Memory B cell (primary cell): ENCODE measurements around the gene ANP32B.
A peak's percentile ranks its signal among the peaks of the same experiment; 100 is the strongest.
"Not testable (repeated sequence)": the region's sequence is repeated elsewhere in the genome, so short reads cannot be mapped to it uniquely, and the experiment has no call there.

Experiments used
- ATAC-seq: fragments of 150-1000 bp; cut with Tn5 transposase; 2 replicates; pipeline ENCODE4 v1.10.0; 2021; ENCODE audit warnings: low read depth, mild to moderate bottlenecking, moderate library complexity
- DNase-seq, 2 donors: peaks; one replicate each; pipeline ENCODE4 v3.0.0; 2022; ENCODE audit warnings: low spot score in 2 of 2
- H3K27ac Mint-ChIP-seq: one replicate; pipeline ENCODE4 v1.8.0; 2022; ENCODE audit warnings: mild to moderate bottlenecking, moderate library complexity, mixed read lengths
- H3K27me3 Mint-ChIP-seq: one replicate; pipeline ENCODE4 v1.8.0; 2022; ENCODE audit warnings: mixed read lengths
- H3K36me3 Mint-ChIP-seq: one replicate; pipeline ENCODE4 v1.8.0; 2022; ENCODE audit warnings: mild to moderate bottlenecking, mixed read lengths
- H3K4me1 Mint-ChIP-seq: one replicate; pipeline ENCODE4 v1.8.0; 2022; ENCODE audit warnings: mixed read lengths
- H3K4me3 Mint-ChIP-seq: one replicate; pipeline ENCODE4 v1.8.0; 2022; ENCODE audit warnings: mild to moderate bottlenecking, moderate library complexity, mixed read lengths
- H3K9me3 Mint-ChIP-seq: one replicate; pipeline ENCODE4 v1.8.0; 2022; ENCODE audit warnings: mixed read lengths

ANP32B gene

DNA sequence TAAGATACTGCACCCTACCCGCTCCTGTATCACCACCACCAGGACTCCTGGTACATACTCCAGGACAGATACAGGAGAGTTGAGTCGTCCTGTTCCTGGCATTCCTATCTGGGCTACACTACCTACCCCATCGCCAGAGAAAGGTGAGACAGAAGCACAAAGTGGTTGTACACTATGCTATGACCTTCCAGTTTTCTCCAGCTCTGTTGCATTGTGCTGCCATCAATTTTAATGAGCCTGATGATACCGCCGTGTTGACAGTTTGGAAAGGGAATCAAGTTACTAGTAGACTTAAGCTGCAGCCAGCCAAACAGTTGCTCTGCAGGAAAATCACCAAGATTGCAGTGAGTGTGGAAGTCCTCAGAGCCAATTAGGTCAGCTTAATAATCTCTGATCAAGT lies 35.2 kb downstream of the ANP32B start:
- H3K27me3 Mint-ChIP-seq, result no peaks in the 10 kb centered on the region
- ATAC-seq, result no peak
- no peak overlapping the region for H3K27ac Mint-ChIP-seq
- no peak for DNase-seq
- H3K4me3 Mint-ChIP-seq, result no peak overlapping the region
- no peaks in the 10 kb centered on the region for H3K9me3 Mint-ChIP-seq
- peaks cover 2% of the 10 kb centered on the region for H3K4me1 Mint-ChIP-seq
- peaks cover 28% of the 10 kb centered on the region for H3K36me3 Mint-ChIP-seq

- H3K9me3 Mint-ChIP-seq, result no peaks in the 10 kb centered on the region
- peaks cover 27% of the 10 kb centered on the region for H3K36me3 Mint-ChIP-seq
- peaks cover 2% of the 10 kb centered on the region for H3K4me1 Mint-ChIP-seq
- no peak for ATAC-seq
- no peak for DNase-seq
- no peak overlapping the region for H3K27ac Mint-ChIP-seq
- H3K4me3 Mint-ChIP-seq, result no peak overlapping the region
- no peaks in the 10 kb centered on the region for H3K27me3 Mint-ChIP-seq
Measured at GRCh38 chr9:98019098-98019497, 36.0 kb downstream of the ANP32B start.

DNA sequence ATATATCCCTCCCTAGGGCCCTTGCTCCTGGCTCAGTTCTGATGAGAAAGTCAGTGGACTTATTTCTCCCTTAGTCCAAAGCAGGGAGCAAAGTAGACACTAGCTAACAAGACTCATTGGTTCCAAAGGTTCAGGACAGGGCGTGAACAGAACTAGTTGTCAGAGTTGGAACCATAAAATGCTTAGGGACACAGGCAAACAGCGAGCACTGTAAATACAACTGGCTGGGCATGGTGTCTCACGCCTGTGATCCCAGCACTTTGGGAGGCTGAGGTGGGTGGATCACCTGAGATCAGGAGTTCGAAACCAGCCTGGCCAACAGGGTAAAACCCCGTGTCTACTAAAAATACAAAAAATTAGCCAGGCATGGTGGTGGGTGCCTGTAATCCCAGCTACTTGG lies 36.7 kb downstream of the ANP32B start:
- not testable (repeated sequence) for H3K4me1 Mint-ChIP-seq, H3K27ac Mint-ChIP-seq, ATAC-seq, H3K4me3 Mint-ChIP-seq, H3K9me3 Mint-ChIP-seq, DNase-seq, H3K27me3 Mint-ChIP-seq
- peaks cover 28% of the 10 kb centered on the region for H3K36me3 Mint-ChIP-seq

GRCh38 chr9:98020476-98021145 lies 37.5 kb downstream of the ANP32B start:
- peaks cover 3% of the 10 kb centered on the region for H3K27me3 Mint-ChIP-seq
- DNase-seq (no peak), ATAC-seq (no peak)
- H3K4me3 Mint-ChIP-seq, result no peak overlapping the region
- H3K36me3 Mint-ChIP-seq, result peaks cover 26% of the 10 kb centered on the region
- H3K4me1 Mint-ChIP-seq, result peaks cover 5% of the 10 kb centered on the region
- peak overlapping the region; percentile 72 for H3K27ac Mint-ChIP-seq
- no peaks in the 10 kb centered on the region for H3K9me3 Mint-ChIP-seq

DNA sequence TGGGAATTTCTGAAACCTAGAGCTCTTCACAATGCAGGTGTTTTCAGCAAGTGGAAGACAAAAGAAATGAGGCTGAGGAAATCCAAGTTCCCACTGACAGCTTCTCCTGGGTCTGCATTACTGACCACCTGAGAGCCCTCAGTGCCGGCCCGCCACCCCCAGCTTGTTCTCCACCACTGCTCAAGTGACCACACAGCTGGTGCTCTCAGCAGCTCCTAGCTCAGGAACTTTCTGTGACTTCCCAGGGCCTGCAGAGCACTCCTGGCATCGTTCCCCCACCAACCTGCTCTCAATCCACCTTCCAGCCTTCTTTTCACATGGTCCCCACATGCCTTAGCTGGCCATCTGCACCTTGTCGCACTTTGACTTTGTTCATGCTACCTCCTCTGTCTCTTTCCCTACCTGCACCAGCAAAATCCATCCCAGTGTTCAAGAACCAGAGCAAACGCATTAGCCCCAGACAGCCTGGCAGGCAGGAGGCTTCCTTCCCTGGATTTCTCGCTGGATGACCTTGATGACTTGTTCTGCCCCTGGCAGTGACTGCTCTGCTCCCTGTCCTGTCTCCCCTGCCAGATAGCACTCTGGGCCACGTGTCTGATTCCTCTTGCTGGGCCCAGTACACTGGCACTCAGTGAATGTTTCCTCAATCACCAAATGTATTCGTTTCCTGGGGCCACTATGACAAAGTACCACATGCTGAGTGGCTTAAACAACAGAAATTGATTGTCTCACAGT lies 38.3 kb downstream of the ANP32B start:
- peaks cover 3% of the 10 kb centered on the region for H3K27me3 Mint-ChIP-seq
- H3K27ac Mint-ChIP-seq, result peak overlapping the region; percentile 14
- no peak for DNase-seq
- H3K4me3 Mint-ChIP-seq, result no peak overlapping the region
- no peaks in the 10 kb centered on the region for H3K9me3 Mint-ChIP-seq
- peaks cover 22% of the 10 kb centered on the region for H3K36me3 Mint-ChIP-seq
- no peak for ATAC-seq
- peaks cover 7% of the 10 kb centered on the region for H3K4me1 Mint-ChIP-seq

GRCh38 chr9:98022447-98022846 lies 39.3 kb downstream of the ANP32B start:
- H3K36me3 Mint-ChIP-seq, result peaks cover 17% of the 10 kb centered on the region
- no peak overlapping the region for H3K4me3 Mint-ChIP-seq

DNA sequence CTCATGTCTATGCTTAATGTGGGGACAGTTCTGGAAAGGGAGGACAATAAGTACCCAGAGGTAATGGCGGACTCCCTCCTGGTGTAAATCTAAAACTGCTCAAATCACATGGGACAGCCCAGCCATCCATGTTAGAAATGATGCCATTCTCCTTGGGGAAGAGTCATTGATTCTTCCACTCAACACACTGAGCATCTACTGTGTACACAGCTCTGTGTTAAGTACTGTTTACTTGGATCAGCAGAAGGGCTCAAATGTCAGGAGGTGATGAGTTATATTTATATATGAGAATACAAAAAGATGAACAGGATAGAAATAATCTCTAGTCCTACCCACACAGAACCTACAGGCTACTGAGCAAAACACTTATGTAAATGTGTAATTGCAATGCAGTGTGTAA lies 41.6 kb downstream of the ANP32B start:
- Mint-ChIP-seq H3K36me3 (peaks cover 11% of the 10 kb centered on the region), H3K9me3 (no peaks in the 10 kb centered on the region), H3K27me3 (peaks cover 3% of the 10 kb centered on the region), H3K4me1 (peaks cover 5% of the 10 kb centered on the region), H3K4me3 (no peak overlapping the region), H3K27ac (no peak overlapping the region)
- ATAC-seq (no peak), DNase-seq (no peak)

More at GRCh38 chr9:98022447-98022846, 39.3 kb downstream of the ANP32B start:
- DNase-seq (no peak), ATAC-seq (no peak)
- Mint-ChIP-seq H3K9me3 (no peaks in the 10 kb centered on the region), H3K4me1 (peaks cover 7% of the 10 kb centered on the region), H3K27ac (no peak overlapping the region), H3K27me3 (peaks cover 3% of the 10 kb centered on the region)

- DNase-seq (no peak), ATAC-seq (no peak)
- H3K9me3 Mint-ChIP-seq, result no peaks in the 10 kb centered on the region
- no peaks in the 10 kb centered on the region for H3K27me3 Mint-ChIP-seq
- no peak overlapping the region for H3K27ac Mint-ChIP-seq
- H3K4me1 Mint-ChIP-seq, result peaks cover 19% of the 10 kb centered on the region
- no peak overlapping the region for H3K4me3 Mint-ChIP-seq
- peaks cover 1% of the 10 kb centered on the region for H3K36me3 Mint-ChIP-seq
Measured at GRCh38 chr9:98031169-98031568, 48.0 kb downstream of the ANP32B start.

DNA sequence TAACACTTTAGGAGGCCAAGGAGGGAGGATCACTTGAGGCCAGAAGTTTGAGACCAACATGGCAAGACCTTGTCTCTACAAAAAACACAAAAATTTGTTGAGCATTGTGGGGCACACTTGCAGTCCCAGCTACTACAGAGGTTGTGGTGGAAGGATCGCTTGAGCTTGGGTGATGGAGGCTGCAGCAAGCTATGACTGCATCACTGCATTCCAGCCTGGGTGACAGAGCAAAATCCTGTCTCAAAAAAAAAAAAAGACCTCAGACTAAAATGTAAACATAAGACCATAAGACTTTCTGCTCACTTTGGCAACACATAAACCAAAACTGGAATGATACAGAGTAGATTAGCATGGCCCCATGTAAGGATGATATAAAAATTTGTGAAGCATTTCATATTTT lies 48.8 kb downstream of the ANP32B start:
- Mint-ChIP-seq H3K4me3 (no peak overlapping the region), H3K4me1 (peaks cover 19% of the 10 kb centered on the region), H3K27ac (no peak overlapping the region), H3K9me3 (no peaks in the 10 kb centered on the region), H3K27me3 (no peaks in the 10 kb centered on the region), H3K36me3 (peaks cover 1% of the 10 kb centered on the region)
- ATAC-seq (no peak), DNase-seq (no peak)

- H3K27me3 Mint-ChIP-seq, result no peaks in the 10 kb centered on the region
- ATAC-seq (peak; percentile 81), DNase-seq (peak; percentile 88 to 93)
- peak overlapping the region; percentile 79 for H3K4me3 Mint-ChIP-seq
- H3K9me3 Mint-ChIP-seq, result no peaks in the 10 kb centered on the region
- peak overlapping the region; percentile 89 for H3K27ac Mint-ChIP-seq
- no peaks in the 10 kb centered on the region for H3K36me3 Mint-ChIP-seq
- H3K4me1 Mint-ChIP-seq, result peaks cover 27% of the 10 kb centered on the region
Measured at GRCh38 chr9:98034593-98035546, 51.7 kb downstream of the ANP32B start.

GRCh38 chr9:98037357-98037756 lies 54.2 kb downstream of the ANP32B start:
- H3K4me3 Mint-ChIP-seq, result no peak overlapping the region
- ATAC-seq (no peak), DNase-seq (no peak)
- peaks cover 33% of the 10 kb centered on the region for H3K4me1 Mint-ChIP-seq
- H3K9me3 Mint-ChIP-seq, result no peaks in the 10 kb centered on the region
- no peaks in the 10 kb centered on the region for H3K36me3 Mint-ChIP-seq
- no peak overlapping the region for H3K27ac Mint-ChIP-seq
- H3K27me3 Mint-ChIP-seq, result no peaks in the 10 kb centered on the region

DNA sequence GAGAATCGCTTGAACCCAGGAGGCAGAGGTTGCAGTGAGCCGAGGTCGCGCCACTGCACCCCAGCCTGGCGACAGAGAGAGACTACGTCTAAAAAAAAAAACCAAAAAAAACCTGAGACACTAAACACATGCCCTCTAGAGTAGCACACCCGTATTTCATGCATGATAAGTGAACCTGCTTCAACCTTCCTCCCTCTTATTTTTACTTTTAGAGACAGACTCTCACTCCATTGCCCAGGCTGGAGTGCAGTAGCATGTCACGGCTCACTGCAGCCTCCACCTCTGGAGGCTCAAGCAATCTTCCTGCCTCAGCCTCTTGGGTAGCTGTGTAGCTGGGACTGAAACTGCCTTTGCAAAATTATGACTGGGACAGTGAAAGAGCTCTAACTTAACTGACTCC lies 55.8 kb downstream of the ANP32B start:
- DNase-seq (no peak), ATAC-seq (peak; percentile 57)
- H3K4me1 Mint-ChIP-seq, result peaks cover 29% of the 10 kb centered on the region
- no peaks in the 10 kb centered on the region for H3K27me3 Mint-ChIP-seq
- H3K36me3 Mint-ChIP-seq, result no peaks in the 10 kb centered on the region
- peak overlapping the region; percentile 64 for H3K4me3 Mint-ChIP-seq
- H3K9me3 Mint-ChIP-seq, result no peaks in the 10 kb centered on the region
- H3K27ac Mint-ChIP-seq, result no peak overlapping the region

DNA sequence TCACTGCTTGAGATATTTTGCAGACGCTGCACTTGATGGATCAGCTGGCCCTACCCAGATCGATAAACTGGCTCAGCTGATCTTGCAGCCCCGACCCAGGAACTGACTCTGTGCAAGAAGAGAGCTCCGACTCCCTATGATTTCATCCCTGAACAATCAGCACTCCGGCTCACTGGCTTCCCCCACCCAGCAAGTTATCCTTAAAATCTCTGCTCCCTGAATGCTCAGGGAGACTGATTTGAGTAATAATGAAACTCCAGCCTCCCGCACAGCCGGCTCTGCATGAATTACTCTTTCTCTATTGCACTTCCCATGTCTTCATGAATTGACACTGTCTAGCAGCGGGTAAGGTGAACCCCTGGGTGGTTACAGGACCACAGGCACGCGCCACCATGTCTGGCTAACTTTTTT lies 56.5 kb downstream of the ANP32B start:
- peak; percentile 31 for ATAC-seq
- H3K36me3 Mint-ChIP-seq, result no peaks in the 10 kb centered on the region
- no peaks in the 10 kb centered on the region for H3K27me3 Mint-ChIP-seq
- H3K4me3 Mint-ChIP-seq, result peak overlapping the region; percentile 90
- H3K9me3 Mint-ChIP-seq, result no peaks in the 10 kb centered on the region
- no peak for DNase-seq
- no peak overlapping the region for H3K27ac Mint-ChIP-seq
- peaks cover 25% of the 10 kb centered on the region for H3K4me1 Mint-ChIP-seq

DNA sequence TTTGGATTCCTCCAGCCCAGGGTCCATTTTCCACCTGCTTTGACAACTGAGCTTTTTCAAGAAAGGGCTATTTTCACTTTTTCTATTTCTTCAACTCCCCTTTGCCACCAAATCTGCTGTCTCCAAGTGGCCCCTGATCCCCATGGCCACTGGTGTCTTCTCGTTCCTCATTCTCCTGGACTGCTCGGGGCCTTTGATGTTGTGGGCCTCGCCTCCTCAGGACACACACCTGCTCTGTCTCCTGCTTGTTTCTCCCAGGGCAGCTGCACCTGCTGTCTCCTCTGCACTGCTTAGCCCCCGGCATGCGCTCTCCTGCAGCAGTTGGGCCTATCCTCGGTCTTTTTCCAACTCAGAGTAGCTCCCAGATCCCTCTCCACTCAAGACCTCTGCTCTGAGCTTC lies 57.1 kb downstream of the ANP32B start:
- Mint-ChIP-seq H3K27me3 (no peaks in the 10 kb centered on the region), H3K4me3 (peak overlapping the region; percentile 90), H3K36me3 (no peaks in the 10 kb centered on the region), H3K4me1 (peaks cover 23% of the 10 kb centered on the region), H3K9me3 (no peaks in the 10 kb centered on the region), H3K27ac (no peak overlapping the region)
- DNase-seq (no peak), ATAC-seq (no peak)
